ENCODE measurements around the gene CDH3.

CDH3 gene

DNA sequence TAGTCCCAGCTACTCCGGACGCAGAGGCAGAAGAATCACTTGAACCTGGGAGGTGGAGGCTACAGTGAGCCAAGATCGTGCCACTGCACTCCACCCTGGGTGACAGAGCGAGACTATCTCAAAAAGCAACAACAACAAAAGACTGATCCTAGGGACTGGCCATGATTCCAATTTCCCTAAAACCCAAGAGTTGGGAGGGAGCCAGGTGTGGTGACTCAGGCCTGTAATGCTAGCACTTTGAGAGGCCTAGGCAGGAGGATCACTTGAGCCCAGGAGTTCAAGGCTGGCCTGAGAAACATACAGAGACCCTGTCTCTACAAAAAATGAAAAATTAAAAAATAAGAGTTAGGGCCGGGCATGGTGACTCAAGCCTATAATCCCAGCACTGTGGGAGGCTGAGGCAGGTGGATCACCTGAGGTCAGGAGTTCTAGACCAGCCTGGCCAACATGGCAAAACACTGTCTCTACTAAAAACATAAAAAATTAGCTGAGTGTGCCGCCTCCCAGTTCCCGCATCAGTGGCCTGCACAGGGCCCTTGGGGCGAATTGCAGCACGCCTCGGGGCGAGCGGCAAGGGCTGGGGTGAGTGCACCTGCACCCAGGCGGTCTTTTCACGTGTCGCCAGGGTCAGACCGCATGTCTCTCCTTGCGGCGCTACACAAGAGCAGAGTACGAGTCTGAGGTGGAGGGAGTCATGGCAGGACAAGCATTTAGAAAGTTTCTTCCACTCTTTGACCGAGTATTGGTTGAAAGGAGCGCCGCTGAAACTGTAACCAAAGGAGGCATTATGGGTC lies 40.8 kb downstream of the CDH3 start:
- no peak for TF ChIP-seq RAD21 (IDR thresholded peaks at IDR 0.05; ENCODE audit: low read depth)
- TF ChIP-seq NFIC (IDR thresholded peaks at IDR 0.05), result no peak
- no peak for TF ChIP-seq TAF1 (IDR thresholded peaks at IDR 0.05; ENCODE audit: low read depth)

- TF ChIP-seq FOXM1 (IDR thresholded peaks at IDR 0.05; ENCODE audit: borderline replicate concordance, low read depth), result no peak
- TF ChIP-seq TEAD4 (IDR thresholded peaks at IDR 0.05), result no peak
- TF ChIP-seq, protein P1, sequence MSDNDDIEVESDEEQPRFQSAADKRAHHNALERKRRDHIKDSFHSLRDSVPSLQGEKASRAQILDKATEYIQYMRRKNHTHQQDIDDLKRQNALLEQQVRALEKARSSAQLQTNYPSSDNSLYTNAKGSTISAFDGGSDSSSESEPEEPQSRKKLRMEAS (IDR thresholded peaks at IDR 0.05), result no peak
- TF ChIP-seq CEBPB (IDR thresholded peaks at IDR 0.05), result no peak
- no peak for TF ChIP-seq YY1 (IDR thresholded peaks at IDR 0.05; ENCODE audit: low read depth)
- no peak for TF ChIP-seq EGR1 (IDR thresholded peaks at IDR 0.05)
- no peak for TF ChIP-seq ZBTB7A (IDR thresholded peaks at IDR 0.05; ENCODE audit: low read depth)
- TF ChIP-seq NFIC (IDR thresholded peaks at IDR 0.05), result no peak
- TF ChIP-seq, protein P2, sequence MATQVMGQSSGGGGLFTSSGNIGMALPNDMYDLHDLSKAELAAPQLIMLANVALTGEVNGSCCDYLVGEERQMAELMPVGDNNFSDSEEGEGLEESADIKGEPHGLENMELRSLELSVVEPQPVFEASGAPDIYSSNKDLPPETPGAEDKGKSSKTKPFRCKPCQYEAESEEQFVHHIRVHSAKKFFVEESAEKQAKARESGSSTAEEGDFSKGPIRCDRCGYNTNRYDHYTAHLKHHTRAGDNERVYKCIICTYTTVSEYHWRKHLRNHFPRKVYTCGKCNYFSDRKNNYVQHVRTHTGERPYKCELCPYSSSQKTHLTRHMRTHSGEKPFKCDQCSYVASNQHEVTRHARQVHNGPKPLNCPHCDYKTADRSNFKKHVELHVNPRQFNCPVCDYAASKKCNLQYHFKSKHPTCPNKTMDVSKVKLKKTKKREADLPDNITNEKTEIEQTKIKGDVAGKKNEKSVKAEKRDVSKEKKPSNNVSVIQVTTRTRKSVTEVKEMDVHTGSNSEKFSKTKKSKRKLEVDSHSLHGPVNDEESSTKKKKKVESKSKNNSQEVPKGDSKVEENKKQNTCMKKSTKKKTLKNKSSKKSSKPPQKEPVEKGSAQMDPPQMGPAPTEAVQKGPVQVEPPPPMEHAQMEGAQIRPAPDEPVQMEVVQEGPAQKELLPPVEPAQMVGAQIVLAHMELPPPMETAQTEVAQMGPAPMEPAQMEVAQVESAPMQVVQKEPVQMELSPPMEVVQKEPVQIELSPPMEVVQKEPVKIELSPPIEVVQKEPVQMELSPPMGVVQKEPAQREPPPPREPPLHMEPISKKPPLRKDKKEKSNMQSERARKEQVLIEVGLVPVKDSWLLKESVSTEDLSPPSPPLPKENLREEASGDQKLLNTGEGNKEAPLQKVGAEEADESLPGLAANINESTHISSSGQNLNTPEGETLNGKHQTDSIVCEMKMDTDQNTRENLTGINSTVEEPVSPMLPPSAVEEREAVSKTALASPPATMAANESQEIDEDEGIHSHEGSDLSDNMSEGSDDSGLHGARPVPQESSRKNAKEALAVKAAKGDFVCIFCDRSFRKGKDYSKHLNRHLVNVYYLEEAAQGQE (IDR thresholded peaks at IDR 0.05; ENCODE audit: low read depth), result no peak
- TF ChIP-seq, protein P3, sequence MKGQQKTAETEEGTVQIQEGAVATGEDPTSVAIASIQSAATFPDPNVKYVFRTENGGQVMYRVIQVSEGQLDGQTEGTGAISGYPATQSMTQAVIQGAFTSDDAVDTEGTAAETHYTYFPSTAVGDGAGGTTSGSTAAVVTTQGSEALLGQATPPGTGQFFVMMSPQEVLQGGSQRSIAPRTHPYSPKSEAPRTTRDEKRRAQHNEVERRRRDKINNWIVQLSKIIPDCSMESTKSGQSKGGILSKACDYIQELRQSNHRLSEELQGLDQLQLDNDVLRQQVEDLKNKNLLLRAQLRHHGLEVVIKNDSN (IDR thresholded peaks at IDR 0.05), result no peak
- TF ChIP-seq TAF1 (IDR thresholded peaks at IDR 0.05; ENCODE audit: low read depth), result no peak
- no peak for TF ChIP-seq TCF12 (IDR thresholded peaks at IDR 0.05; ENCODE audit: low read depth)
- TF ChIP-seq CREB1 (IDR thresholded peaks at IDR 0.05; ENCODE audit: low read depth), result no peak
These were observed 41.8 kb downstream of the CDH3 start for GRCh38 chr16:68686905-68687304.

DNA sequence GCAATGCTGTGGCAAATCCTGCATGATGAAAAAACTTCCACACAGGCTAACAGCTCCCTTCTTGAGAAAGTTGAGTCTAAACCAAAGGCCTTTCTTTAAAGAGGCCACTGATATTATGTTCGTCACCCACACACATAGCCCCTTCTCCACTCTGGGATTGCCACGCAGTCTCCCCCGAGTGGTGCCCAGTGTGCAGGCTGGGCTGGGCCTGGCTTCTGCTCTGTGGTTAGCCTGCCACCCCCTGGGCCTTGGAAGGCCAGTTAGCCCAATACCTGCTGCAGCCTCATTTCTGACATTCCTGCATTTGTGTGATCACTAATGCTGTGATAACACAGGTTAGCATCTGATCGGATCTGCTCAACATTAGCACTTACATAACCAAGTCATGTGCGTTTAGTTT lies 44.8 kb downstream of the CDH3 start:
- TF ChIP-seq, protein P1 (IDR thresholded peaks at IDR 0.05), result no peak
- peak; percentile 21; the same call in 1 of the 2 replicates for TF ChIP-seq RAD21 (IDR thresholded peaks at IDR 0.05; ENCODE audit: low read depth)

DNA sequence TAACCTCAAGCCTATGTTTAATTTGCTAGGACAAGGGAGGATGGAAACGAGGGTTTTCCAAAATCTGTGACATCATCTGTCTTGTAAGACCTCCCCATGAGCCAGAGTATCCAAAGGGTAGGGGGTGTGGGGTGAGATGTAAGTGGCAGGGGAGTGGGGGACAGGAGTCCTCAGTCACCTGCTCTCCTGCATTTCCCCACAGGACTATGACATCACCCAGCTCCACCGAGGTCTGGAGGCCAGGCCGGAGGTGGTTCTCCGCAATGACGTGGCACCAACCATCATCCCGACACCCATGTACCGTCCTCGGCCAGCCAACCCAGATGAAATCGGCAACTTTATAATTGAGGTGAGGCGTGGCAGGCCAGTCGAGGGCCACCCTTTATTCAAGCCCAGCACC lies 50.5 kb downstream of the CDH3 start:
- TF ChIP-seq CREB1 (IDR thresholded peaks at IDR 0.05; ENCODE audit: low read depth) (no peak), TEAD4 (IDR thresholded peaks at IDR 0.05) (no peak), TAF1 (IDR thresholded peaks at IDR 0.05; ENCODE audit: low read depth) (no peak), EP300 (IDR thresholded peaks at IDR 0.05; ENCODE audit: borderline replicate concordance) (no peak), YY1 (IDR thresholded peaks at IDR 0.05; ENCODE audit: low read depth) (no peak), CEBPB (IDR thresholded peaks at IDR 0.05) (no peak), RAD21 (IDR thresholded peaks at IDR 0.05; ENCODE audit: low read depth) (no peak), NFIC (IDR thresholded peaks at IDR 0.05) (no peak), TCF12 (IDR thresholded peaks at IDR 0.05; ENCODE audit: low read depth) (no peak), FOXM1 (IDR thresholded peaks at IDR 0.05; ENCODE audit: borderline replicate concordance, low read depth) (no peak), ZBTB7A (IDR thresholded peaks at IDR 0.05; ENCODE audit: low read depth) (no peak), EGR1 (IDR thresholded peaks at IDR 0.05) (no peak)
- TF ChIP-seq, protein P2 (IDR thresholded peaks at IDR 0.05; ENCODE audit: low read depth), result no peak
- TF ChIP-seq, protein P3 (IDR thresholded peaks at IDR 0.05), result no peak
- TF ChIP-seq, protein P1 (IDR thresholded peaks at IDR 0.05), result no peak

DNA sequence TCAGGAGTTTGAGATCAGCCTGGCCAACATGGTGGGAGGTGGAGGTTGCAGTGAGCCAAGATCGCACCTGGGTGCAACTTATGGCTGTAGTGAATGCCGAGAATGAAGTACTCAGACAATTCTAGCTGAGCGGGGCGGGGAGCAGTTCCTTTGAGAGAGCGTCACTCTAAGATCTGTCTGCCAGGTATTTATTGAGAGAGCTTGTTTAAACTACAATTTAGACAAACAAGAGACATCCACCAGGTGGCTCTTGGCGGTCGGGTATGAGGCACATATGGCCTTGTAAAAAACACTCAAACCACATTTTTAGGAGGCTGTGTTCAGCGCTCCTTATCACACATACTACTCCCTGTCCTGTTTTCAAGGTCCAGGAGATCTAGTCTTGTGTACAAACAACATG lies 51.4 kb downstream of the CDH3 start:
- no peak for TF ChIP-seq TEAD4 (IDR thresholded peaks at IDR 0.05)
- TF ChIP-seq NFIC (IDR thresholded peaks at IDR 0.05), result no peak
- no peak for TF ChIP-seq RAD21 (IDR thresholded peaks at IDR 0.05; ENCODE audit: low read depth)
- TF ChIP-seq EGR1 (IDR thresholded peaks at IDR 0.05), result no peak
- TF ChIP-seq ZBTB7A (IDR thresholded peaks at IDR 0.05; ENCODE audit: low read depth), result no peak
- TF ChIP-seq EP300 (IDR thresholded peaks at IDR 0.05; ENCODE audit: borderline replicate concordance), result no peak
- TF ChIP-seq CEBPB (IDR thresholded peaks at IDR 0.05), result no peak
- no peak for TF ChIP-seq YY1 (IDR thresholded peaks at IDR 0.05; ENCODE audit: low read depth)
- TF ChIP-seq, protein P3 (IDR thresholded peaks at IDR 0.05), result no peak
- TF ChIP-seq TCF12 (IDR thresholded peaks at IDR 0.05; ENCODE audit: low read depth), result no peak
- TF ChIP-seq, protein P1 (IDR thresholded peaks at IDR 0.05), result no peak
- TF ChIP-seq TAF1 (IDR thresholded peaks at IDR 0.05; ENCODE audit: low read depth), result no peak
- no peak for TF ChIP-seq FOXM1 (IDR thresholded peaks at IDR 0.05; ENCODE audit: borderline replicate concordance, low read depth)
- no peak for TF ChIP-seq CREB1 (IDR thresholded peaks at IDR 0.05; ENCODE audit: low read depth)

All from Ishikawa (cell line).